ENCODE data around the gene VSX2. TPM values are rescaled to one million over a fixed set of nuclear protein-coding genes. Genes with fewer than 3 reads are reported as not detected.

VSX2 gene
- polyA plus RNA-seq, 1 of the 3 experiments (the other 2 are of a cell fraction), result not detected

DNA sequence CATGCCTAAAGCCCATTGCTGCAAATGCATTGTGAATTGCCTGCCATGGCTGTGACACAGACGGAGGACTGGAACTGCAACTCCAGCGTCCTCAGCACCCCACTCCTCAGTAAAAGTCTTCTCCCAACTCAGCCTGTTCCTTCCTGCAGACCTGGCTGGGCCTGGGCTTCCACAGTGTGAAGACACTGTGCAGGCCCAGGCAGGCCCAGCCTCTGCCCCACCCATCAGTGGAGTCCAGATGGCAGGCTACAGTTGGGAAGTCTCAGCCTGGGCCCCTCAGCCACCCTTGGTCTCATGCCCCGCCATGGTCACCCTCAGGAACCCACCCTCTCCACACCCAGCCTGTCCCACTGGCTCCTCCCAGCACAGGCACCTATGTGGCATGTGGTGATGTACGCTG, 22.0 kb downstream of the VSX2 start:
- TF ChIP-seq, protein P1, sequence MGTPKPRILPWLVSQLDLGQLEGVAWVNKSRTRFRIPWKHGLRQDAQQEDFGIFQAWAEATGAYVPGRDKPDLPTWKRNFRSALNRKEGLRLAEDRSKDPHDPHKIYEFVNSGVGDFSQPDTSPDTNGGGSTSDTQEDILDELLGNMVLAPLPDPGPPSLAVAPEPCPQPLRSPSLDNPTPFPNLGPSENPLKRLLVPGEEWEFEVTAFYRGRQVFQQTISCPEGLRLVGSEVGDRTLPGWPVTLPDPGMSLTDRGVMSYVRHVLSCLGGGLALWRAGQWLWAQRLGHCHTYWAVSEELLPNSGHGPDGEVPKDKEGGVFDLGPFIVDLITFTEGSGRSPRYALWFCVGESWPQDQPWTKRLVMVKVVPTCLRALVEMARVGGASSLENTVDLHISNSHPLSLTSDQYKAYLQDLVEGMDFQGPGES (IDR thresholded peaks at IDR 0.05; ENCODE audit: low read depth, low read length), result no peak
- TF ChIP-seq, protein P2, sequence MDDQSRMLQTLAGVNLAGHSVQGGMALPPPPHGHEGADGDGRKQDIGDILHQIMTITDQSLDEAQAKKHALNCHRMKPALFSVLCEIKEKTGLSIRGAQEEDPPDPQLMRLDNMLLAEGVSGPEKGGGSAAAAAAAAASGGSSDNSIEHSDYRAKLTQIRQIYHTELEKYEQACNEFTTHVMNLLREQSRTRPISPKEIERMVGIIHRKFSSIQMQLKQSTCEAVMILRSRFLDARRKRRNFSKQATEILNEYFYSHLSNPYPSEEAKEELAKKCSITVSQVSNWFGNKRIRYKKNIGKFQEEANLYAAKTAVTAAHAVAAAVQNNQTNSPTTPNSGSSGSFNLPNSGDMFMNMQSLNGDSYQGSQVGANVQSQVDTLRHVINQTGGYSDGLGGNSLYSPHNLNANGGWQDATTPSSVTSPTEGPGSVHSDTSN (IDR thresholded peaks at IDR 0.05), result no peak
- TF ChIP-seq POLR2AphosphoS5 (IDR thresholded peaks at IDR 0.05; ENCODE audit: low read depth, low read length), result no peak
- no peak for TF ChIP-seq SMC3 (IDR thresholded peaks at IDR 0.05; ENCODE audit: low read depth, low read length)
- TF ChIP-seq, protein P3, sequence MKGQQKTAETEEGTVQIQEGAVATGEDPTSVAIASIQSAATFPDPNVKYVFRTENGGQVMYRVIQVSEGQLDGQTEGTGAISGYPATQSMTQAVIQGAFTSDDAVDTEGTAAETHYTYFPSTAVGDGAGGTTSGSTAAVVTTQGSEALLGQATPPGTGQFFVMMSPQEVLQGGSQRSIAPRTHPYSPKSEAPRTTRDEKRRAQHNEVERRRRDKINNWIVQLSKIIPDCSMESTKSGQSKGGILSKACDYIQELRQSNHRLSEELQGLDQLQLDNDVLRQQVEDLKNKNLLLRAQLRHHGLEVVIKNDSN (IDR thresholded peaks at IDR 0.05; ENCODE audit: borderline replicate concordance, low read depth), result no peak
- TF ChIP-seq FOXJ3 (CRISPR knock-in tag; IDR thresholded peaks at IDR 0.05), result no peak
- TF ChIP-seq TAF1 (IDR thresholded peaks at IDR 0.05; ENCODE audit: borderline replicate concordance, low read depth, low read length), result no peak
- TF ChIP-seq EP300 (IDR thresholded peaks at IDR 0.05; ENCODE audit: borderline replicate concordance in 1 of 2, low read depth in 1 of 2, low read length in 1 of 2), result no peak
- no peak for TF ChIP-seq FOSL2 (IDR thresholded peaks at IDR 0.05; ENCODE audit: borderline replicate concordance, low read depth)
- TF ChIP-seq NRF1 (IDR thresholded peaks at IDR 0.05; ENCODE audit: low read depth, low read length), result no peak
- TF ChIP-seq RAD21 (IDR thresholded peaks at IDR 0.05; ENCODE audit: low read length), result no peak
- no peak for TF ChIP-seq FOXM1 (IDR thresholded peaks at IDR 0.05; ENCODE audit: low read depth)
- TF ChIP-seq GATA2 (CRISPR knock-in tag; IDR thresholded peaks at IDR 0.05), result no peak
- no peak for TF ChIP-seq NFIC (IDR thresholded peaks at IDR 0.05; ENCODE audit: borderline replicate concordance)
- TF ChIP-seq RCOR1 (IDR thresholded peaks at IDR 0.05; ENCODE audit: low read length), result no peak
- Histone ChIP-seq H3K9ac (no peak overlapping the region), H3F3A (replicated peaks; ENCODE audit: insufficient read depth) (no peaks in the 10 kb centered on the region), H3K4me1 (ENCODE audit: control insufficient read depth in 1 of 2, insufficient read depth in 2 of 2, low read depth in 1 of 2, low read length in 1 of 2) (peaks cover 0 to 12% of the 10 kb centered on the region in 2 experiments; a peak in 1 of 4 replicates), H3K36me3 (replicated peaks in 1 of 2; ENCODE audit: control insufficient read depth in 1 of 2, insufficient read depth in 2 of 2, low read length in 1 of 2) (no peaks in the 10 kb centered on the region), H3K4me3 (ENCODE audit: low read depth in 2 of 2, low read length in 1 of 2) (no peak overlapping the region), H3K9me3 (no peaks in the 10 kb centered on the region), H3K27me3 (ENCODE audit: insufficient read depth) (peaks cover 25% of the 10 kb centered on the region), H3K79me2 (ENCODE audit: insufficient read depth) (no peaks in the 10 kb centered on the region), H4K20me1 (ENCODE audit: insufficient read depth) (no peaks in the 10 kb centered on the region), H3K27ac (ENCODE audit: low read depth in 2 of 2, low read length in 1 of 2) (no peak overlapping the region), H3K9me2 (no peaks in the 10 kb centered on the region), H3K4me2 (no peak overlapping the region), H2AFZ (ENCODE audit: low read depth) (no peak overlapping the region)
- no peak for DNase-seq
- CTCF ChIA-PET, result interaction anchor here (1.8 kb wide), 1 partner anchor 10 kb away, joined by 7 read pairs; no protein-coding TSS in a partner anchor
- POLR2A ChIA-PET, result no interaction called here
- 59% methylated on average over 4 of the region's 4 CpGs for WGBS (ENCODE audit: low lambda C conversion rate)

DNA sequence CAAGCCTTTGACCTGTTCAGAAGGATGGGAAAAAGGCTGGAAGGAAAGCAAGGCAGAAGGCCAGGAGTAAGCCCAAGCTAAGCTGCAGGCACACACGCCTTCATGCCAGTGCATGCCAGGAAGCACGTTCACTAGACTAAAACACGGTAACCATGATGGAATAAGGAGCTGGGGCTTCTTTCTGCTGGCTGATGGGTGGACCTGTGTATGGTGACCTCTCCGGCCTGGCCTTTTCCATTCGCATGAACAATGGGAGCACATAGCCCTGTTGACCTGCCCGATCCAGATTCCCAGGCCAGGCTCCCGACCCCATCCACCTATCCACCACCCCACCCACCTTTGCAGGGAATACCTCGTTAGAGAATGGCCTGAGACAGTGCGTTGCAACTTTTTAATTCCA, 22.8 kb downstream of the VSX2 start:
- no peak overlapping the region for H3K9ac ChIP-seq
- no peaks in the 10 kb centered on the region for H4K20me1 ChIP-seq (ENCODE audit: insufficient read depth)
- H3K27ac ChIP-seq (ENCODE audit: low read depth in 2 of 2, low read length in 1 of 2), result no peak overlapping the region
- no peak for DNase-seq
- H3F3A ChIP-seq (replicated peaks; ENCODE audit: insufficient read depth), result no peaks in the 10 kb centered on the region
- no peak overlapping the region for H3K4me2 ChIP-seq
- H3K4me1 ChIP-seq (ENCODE audit: control insufficient read depth in 1 of 2, insufficient read depth in 2 of 2, low read depth in 1 of 2, low read length in 1 of 2), result peaks cover 0 to 10% of the 10 kb centered on the region in 2 experiments; a peak in 1 of 4 replicates
- peaks cover 25% of the 10 kb centered on the region for H3K27me3 ChIP-seq (ENCODE audit: insufficient read depth)
- ChIA-PET CTCF (no interaction called here), POLR2A (no interaction called here)
- TF ChIP-seq POLR2AphosphoS5 (IDR thresholded peaks at IDR 0.05; ENCODE audit: low read depth, low read length) (no peak), EP300 (IDR thresholded peaks at IDR 0.05; ENCODE audit: borderline replicate concordance in 1 of 2, low read depth in 1 of 2, low read length in 1 of 2) (no peak), FOSL2 (IDR thresholded peaks at IDR 0.05; ENCODE audit: borderline replicate concordance, low read depth) (no peak), NRF1 (IDR thresholded peaks at IDR 0.05; ENCODE audit: low read depth, low read length) (no peak), RXRA (IDR thresholded peaks at IDR 0.05; ENCODE audit: borderline replicate concordance, low read depth) (no peak), RCOR1 (IDR thresholded peaks at IDR 0.05; ENCODE audit: low read length) (no peak), JUND (IDR thresholded peaks at IDR 0.05) (no peak)
- TF ChIP-seq, protein P4, sequence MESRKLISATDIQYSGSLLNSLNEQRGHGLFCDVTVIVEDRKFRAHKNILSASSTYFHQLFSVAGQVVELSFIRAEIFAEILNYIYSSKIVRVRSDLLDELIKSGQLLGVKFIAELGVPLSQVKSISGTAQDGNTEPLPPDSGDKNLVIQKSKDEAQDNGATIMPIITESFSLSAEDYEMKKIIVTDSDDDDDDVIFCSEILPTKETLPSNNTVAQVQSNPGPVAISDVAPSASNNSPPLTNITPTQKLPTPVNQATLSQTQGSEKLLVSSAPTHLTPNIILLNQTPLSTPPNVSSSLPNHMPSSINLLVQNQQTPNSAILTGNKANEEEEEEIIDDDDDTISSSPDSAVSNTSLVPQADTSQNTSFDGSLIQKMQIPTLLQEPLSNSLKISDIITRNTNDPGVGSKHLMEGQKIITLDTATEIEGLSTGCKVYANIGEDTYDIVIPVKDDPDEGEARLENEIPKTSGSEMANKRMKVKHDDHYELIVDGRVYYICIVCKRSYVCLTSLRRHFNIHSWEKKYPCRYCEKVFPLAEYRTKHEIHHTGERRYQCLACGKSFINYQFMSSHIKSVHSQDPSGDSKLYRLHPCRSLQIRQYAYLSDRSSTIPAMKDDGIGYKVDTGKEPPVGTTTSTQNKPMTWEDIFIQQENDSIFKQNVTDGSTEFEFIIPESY (IDR thresholded peaks at IDR 0.05; ENCODE audit: borderline replicate concordance, low read depth), result no peak
- TF ChIP-seq, protein P3 (IDR thresholded peaks at IDR 0.05; ENCODE audit: borderline replicate concordance, low read depth), result no peak
- no peak overlapping the region for H2AFZ ChIP-seq (ENCODE audit: low read depth)
- no peaks in the 10 kb centered on the region for H3K9me2 ChIP-seq
- H3K4me3 ChIP-seq (ENCODE audit: low read depth in 2 of 2, low read length in 1 of 2), result no peak overlapping the region
- WGBS (ENCODE audit: low lambda C conversion rate), result 90% methylated on average over 9 of the region's 9 CpGs
- H3K9me3 ChIP-seq, result no peaks in the 10 kb centered on the region
- no peaks in the 10 kb centered on the region for H3K79me2 ChIP-seq (ENCODE audit: insufficient read depth)
- H3K36me3 ChIP-seq (replicated peaks in 1 of 2; ENCODE audit: control insufficient read depth in 1 of 2, insufficient read depth in 2 of 2, low read length in 1 of 2), result no peaks in the 10 kb centered on the region

Measured in SK-N-SH (cell line).